AG04449 (cell line): ENCODE data around the gene ORAI2.

Source experiments
- CTCF ChIA-PET: fragments of 350-600 bp; formaldehyde crosslinking; extraction: SDS; loops from one replicate; lab custom pipeline; 2021; ENCODE audit warnings: antibody characterized with exemption; lab: Yijun Ruan, JAX
- POLR2A ChIA-PET: fragments of 400-600, 350-600 bp; formaldehyde crosslinking; extraction: SDS; loops from one replicate; lab custom pipeline; 2020; ENCODE audit warnings: antibody characterized with exemption, inconsistent platforms; lab: Yijun Ruan, JAX
- DNase-seq: peaks from one replicate; pipeline ENCODE4 v3.0.0-alpha.2; 2010; ENCODE audit warnings: low read depth, low spot score
- H3K4me3 ChIP-seq: 2 replicates; pipeline ENCODE4 v1.5.1; 2011; ENCODE audit warnings: low read depth, mild to moderate bottlenecking, control low read depth, low read length
- TF ChIP-seq, protein P1 (sequence below): IDR thresholded peaks from one replicate; pipeline ENCODE4 v1.5.1; 2011; ENCODE audit warnings: mild to moderate bottlenecking, moderate library complexity, low read length, control low read depth, inconsistent platforms; ENCODE audit not compliant: insufficient read depth; ENCODE audit errors: missing control alignments

Gene ORAI2

DNA sequence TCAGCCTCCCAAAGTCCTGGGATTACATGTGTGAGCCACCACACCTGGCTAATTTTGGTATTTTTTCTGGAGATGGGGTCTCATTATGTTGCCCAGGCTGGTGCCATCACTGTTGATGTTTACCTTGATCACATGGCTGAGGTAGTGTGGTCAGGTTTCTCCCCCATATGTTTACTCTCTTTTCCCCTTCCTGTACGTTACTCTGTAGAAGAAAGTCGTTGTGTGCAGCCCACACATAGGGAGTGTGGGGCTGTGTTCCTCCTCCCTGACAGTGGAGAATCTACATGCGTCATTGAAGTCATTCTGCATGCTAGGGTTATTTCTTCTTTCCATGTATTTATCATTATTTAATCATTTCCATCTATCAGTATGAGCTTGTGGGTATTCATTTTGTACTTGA is 16.3 kb upstream of the ORAI2 start:
- DNase-seq: no peak
- ChIA-PET POLR2A (no interaction called here), CTCF (interaction anchor here (2.0 kb wide), 2 partner anchors 8 to 12 kb away, joined by 5 to 20 read pairs; no protein-coding TSS in a partner anchor)
- TF ChIP-seq, protein P1, sequence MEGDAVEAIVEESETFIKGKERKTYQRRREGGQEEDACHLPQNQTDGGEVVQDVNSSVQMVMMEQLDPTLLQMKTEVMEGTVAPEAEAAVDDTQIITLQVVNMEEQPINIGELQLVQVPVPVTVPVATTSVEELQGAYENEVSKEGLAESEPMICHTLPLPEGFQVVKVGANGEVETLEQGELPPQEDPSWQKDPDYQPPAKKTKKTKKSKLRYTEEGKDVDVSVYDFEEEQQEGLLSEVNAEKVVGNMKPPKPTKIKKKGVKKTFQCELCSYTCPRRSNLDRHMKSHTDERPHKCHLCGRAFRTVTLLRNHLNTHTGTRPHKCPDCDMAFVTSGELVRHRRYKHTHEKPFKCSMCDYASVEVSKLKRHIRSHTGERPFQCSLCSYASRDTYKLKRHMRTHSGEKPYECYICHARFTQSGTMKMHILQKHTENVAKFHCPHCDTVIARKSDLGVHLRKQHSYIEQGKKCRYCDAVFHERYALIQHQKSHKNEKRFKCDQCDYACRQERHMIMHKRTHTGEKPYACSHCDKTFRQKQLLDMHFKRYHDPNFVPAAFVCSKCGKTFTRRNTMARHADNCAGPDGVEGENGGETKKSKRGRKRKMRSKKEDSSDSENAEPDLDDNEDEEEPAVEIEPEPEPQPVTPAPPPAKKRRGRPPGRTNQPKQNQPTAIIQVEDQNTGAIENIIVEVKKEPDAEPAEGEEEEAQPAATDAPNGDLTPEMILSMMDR: no peak
- no peak overlapping the region for H3K4me3 ChIP-seq

DNA sequence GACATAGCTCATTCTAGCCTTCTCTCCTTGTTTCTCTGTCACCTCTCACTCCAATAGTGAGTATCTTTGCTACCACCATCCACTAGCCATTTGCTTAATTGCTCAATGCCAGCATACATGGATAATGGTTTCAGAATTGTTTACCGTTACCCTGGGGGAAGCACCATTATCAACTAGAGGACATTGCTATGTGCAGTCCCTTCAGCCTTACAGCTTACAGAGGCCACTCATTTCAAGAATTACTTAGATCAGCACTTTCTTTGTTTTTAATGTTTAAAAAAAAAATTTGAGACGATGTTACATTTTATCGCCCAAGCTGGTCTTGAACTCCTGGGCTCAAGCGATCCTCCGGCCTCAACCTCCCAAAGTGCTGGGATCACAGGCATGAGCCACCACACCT is 14.8 kb upstream of the ORAI2 start:
- ChIA-PET POLR2A (no interaction called here), CTCF (interaction anchor here (2.0 kb wide), 2 partner anchors 10 to 14 kb away, joined by 5 to 20 read pairs; no protein-coding TSS in a partner anchor)
- no peak for DNase-seq
- TF ChIP-seq, protein P1: no peak
- H3K4me3 ChIP-seq: no peak overlapping the region

DNA sequence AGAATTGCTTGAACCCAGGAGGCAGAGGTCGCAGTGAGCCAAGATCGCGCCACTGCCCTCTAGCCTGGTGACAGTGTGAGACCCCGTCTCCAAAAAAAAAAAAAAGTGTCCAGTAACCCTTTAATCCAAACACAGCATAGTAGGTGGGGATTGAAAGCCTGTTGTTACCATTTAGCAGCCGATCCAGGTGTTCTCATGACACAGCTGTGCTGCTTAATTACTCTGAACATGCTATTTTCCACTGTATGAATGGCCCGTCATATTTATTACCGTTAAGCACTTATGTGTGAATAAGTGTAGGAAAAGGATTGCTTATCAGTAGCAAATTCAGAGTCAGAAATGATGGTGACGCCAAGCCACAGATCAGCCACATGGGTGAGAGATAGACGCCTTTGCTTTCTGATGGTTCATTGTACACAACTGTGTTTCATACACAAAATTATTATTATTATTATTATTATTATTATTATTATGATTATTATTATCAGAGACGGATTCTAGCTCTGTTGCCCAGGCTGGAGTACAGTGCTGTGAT is 11.6 kb upstream of the ORAI2 start:
- POLR2A ChIA-PET: no interaction called here
- CTCF ChIA-PET: interaction anchor here (0.9 kb wide), 1 partner anchor 819 kb away, joined by 3 read pairs; no protein-coding TSS in a partner anchor
- H3K4me3 ChIP-seq: no peak overlapping the region
- DNase-seq: no peak
- TF ChIP-seq, protein P1: no peak

DNA sequence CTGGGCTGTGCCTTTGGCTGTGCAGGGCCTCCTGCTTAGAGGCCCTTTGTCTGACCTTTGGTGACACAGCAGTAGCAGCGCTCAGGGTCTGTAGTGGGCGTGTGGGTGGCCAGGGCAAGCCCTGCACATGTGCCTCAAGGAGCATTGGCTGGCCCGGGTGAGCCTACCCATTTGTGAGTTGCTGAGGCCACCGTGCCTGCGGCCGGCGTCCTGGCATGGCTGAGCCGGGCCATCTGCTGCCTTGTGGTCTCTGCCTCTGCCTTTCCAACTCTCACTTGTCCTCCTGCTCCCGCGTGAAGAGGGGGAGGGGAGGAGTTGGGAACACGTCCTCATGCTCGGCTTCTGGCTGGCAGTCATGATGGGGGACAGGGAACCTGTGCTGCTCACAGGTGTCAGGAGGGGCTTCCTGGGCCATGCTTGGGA is 9.2 kb upstream of the ORAI2 start:
- CTCF ChIA-PET: interaction anchor here (1.0 to 2.2 kb wide), 3 partner anchors 8 to 32 kb away, joined by 3 to 6 read pairs (median 4); no protein-coding TSS in a partner anchor
- no peak overlapping the region for H3K4me3 ChIP-seq
- POLR2A ChIA-PET: no interaction called here
- no peak for DNase-seq
- TF ChIP-seq, protein P1: no peak

DNA sequence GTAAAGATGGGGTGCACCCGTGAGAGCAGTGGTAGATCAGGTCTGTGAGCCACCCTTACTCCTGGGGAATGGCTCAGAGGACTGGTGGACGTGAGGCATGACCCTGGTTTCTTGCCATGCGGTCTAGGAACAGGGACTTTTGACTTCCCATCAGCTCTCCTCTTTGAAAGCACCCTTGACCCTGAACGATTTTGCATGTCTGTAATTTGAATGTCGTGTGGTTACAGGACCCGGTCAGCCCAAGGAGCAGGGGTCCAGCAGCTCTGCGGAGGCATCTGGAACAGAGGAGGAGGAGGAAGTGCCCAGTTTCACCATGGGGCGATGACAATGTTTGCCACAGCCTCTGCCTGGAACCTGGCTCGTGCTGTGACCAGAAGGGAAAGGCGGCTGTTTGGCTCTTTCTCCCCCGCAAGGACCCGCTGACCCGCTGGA is 8.6 kb upstream of the ORAI2 start:
- ChIA-PET POLR2A (no interaction called here), CTCF (interaction anchor here (1.1 to 2.2 kb wide), 3 partner anchors 12 to 33 kb away, joined by 4 to 6 read pairs (median 4); no protein-coding TSS in a partner anchor)
- DNase-seq: no peak
- TF ChIP-seq, protein P1: no peak
- no peak overlapping the region for H3K4me3 ChIP-seq

DNA sequence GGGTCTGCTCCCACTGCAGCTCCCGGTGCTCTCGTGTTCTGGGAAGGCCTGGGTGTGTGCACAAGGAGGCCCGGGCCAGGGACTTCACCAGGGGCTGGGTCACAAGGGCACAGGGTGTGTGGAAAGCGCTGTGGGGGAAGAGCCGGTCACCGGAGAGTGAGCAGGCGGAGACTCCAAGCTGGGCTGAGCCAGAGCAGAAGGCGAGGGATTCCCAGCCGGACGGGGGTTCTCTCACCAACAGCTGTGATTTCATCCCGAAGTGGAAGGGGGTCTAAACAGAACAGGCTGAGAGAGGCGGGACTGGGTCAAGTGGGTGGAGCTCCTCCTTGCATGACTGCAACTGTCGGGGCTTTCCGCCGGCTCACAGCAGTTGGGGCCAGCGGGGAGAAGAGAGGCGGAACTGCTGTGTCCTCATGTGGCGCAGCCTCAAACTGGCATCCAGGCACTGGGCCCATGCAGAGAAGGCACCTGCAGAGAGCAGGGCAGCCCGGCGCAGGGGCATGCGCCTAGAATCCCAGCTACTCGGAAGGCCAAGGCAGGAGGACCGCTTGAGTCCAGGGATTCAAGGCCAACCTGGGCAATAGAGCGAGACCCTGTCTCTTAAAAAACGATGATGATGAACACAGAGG is 7.6 kb upstream of the ORAI2 start:
- POLR2A ChIA-PET: no interaction called here
- TF ChIP-seq, protein P1: no peak

More for the DNA sequence above, 7.6 kb upstream of the ORAI2 start:
- H3K4me3 ChIP-seq: no peak overlapping the region
- CTCF ChIA-PET: interaction anchor here (0.7 to 2.2 kb wide), 3 partner anchors 11 to 20 kb away, joined by 3 to 6 read pairs (median 4); no protein-coding TSS in a partner anchor
- no peak for DNase-seq
